Stomach (tissue), 9 donors: ENCODE measurements around the gene EXOC4. TPM values are rescaled to one million over a fixed set of nuclear protein-coding genes. Genes with fewer than 3 reads are reported as not detected.

ENCODE experiments used
- DNase-seq, 2 donors: peaks; one replicate each; pipeline versions ENCODE4 v3.0.0 to v3.0.0-alpha.2; 2013 to 2019
- H3K27ac ChIP-seq, 5 donors: fragments of 200-600 bp in 4 of 5; sonication (generic) in 4 of 5; one replicate each; pipeline ENCODE4 v1.5.1; 2013 to 2019; ENCODE audit warnings: mild to moderate bottlenecking in 1 of 5, moderate library complexity in 1 of 5
- H3K27me3 ChIP-seq, 3 donors: fragments of 200-600 bp; sonication (generic); one replicate each; pipeline ENCODE4 v1.5.1; 2017 to 2019; ENCODE audit warnings: mixed run types in 1 of 3
- H3K36me3 ChIP-seq, 4 donors: fragments of 200-600 bp; sonication (generic); 1 replicate in 3 of 4; 2 replicates in 1 of 4; pipeline ENCODE4 v1.5.1; 2016 to 2019
- H3K4me1 ChIP-seq, 4 donors: fragments of 200-600 bp; sonication (generic); one replicate each; pipeline ENCODE4 v1.5.1; 2016 to 2019
- H3K4me3 ChIP-seq, 4 donors: fragments of 200-600 bp; sonication (generic) in 3 of 4; one replicate each; pipeline ENCODE4 v1.5.1; 2016 to 2019; ENCODE audit warnings: mild to moderate bottlenecking in 1 of 4
- H3K9me3 ChIP-seq, 4 donors: fragments of 200-600 bp; sonication (generic); one replicate each; pipeline ENCODE4 v1.5.1; 2016 to 2019
- CTCF ChIP-seq, 7 experiments: fragments of 450-650 bp in 4 of 7; fragments of 200-600 bp in 3 of 7; sonication (generic) in 3 of 7; IDR thresholded peaks; one replicate each; pipeline ENCODE4 v1.5.1; 2016 to 2019; ENCODE audit warnings: antibody characterized with exemption in 7 of 7, control low read depth in 2 of 7, mild to moderate bottlenecking in 1 of 7
- EP300 ChIP-seq: sonication (generic); formaldehyde crosslinking; IDR thresholded peaks from one replicate; pipeline ENCODE4 v1.6.1; 2017; ENCODE audit warnings: antibody characterized with exemption
- POLR2A ChIP-seq, 4 donors: fragments of 450-650 bp; IDR thresholded peaks; one replicate each; pipeline ENCODE4 v1.6.1; 2016; ENCODE audit warnings: antibody characterized with exemption in 4 of 4, control low read depth in 2 of 4, mild to moderate bottlenecking in 1 of 4, moderate library complexity in 1 of 4
- POLR2AphosphoS5 ChIP-seq, 3 donors: sonication (generic); formaldehyde crosslinking; IDR thresholded peaks; one replicate each; pipeline ENCODE4 v1.6.1; 2016; ENCODE audit warnings: antibody characterized with exemption in 3 of 3
- WGBS, 5 donors: extraction: QIAGEN DNeasy Blood & Tissue Kit in 3 of 5; methylation state at CpG; one replicate each; pipeline versions ENCODE4 v1.1.5 to v1.1.7; 2013 to 2018; 5-methylcytosine and 5-hydroxymethylcytosine counted together
- intact Hi-C: fragments of 100-400 bp; cut with DNase I; formaldehyde crosslinking; loops from one replicate; pipeline ENCODE4 v1.15.1; 2023; ENCODE audit warnings: low total_unique reads
- polyA plus RNA-seq, 3 donors: library from polyadenylated mRNA; stranded (reverse); fragments of 200-250 nt; gene quantifications; one replicate each; pipeline ENCODE4 v1.2.3, GENCODE V29; 2013
- total RNA-seq, 5 donors: library from RNA; depleted of rRNA; stranded (reverse); fragments of >200 nt; gene quantifications; one replicate each; pipeline versions ENCODE4 v1.1.0 to v1.2.3, GENCODE V29; 2014 to 2016
- donor health status: healthy with polysubstance abuse.
- donor health status: Bipolar disorder and iron deficiency.
- donor health status: healthy.

Gene EXOC4
- total and polyA plus RNA-seq, 8 donors = 14.1 to 339 (median 61.1) TPM

- 95 to 99% (median 98%) methylated on average over 2 of the region's 2 CpGs for WGBS, 5 donors
- Histone ChIP-seq H3K4me1 (peaks cover 0 to 5% (median 0%) of the 10 kb centered on the region in 4 donors), H3K27ac (no peak overlapping the region), H3K4me3 (no peak overlapping the region), H3K9me3 (no peaks in the 10 kb centered on the region), H3K36me3 (peaks cover 0 to 44% (median 29%) of the 10 kb centered on the region in 4 donors), H3K27me3 (no peaks in the 10 kb centered on the region)
- DNase-seq = no peak
- intact Hi-C loops = no loop called here
- no peak for TF ChIP-seq POLR2A (IDR thresholded peaks at IDR 0.05)
- no peak for TF ChIP-seq POLR2AphosphoS5 (IDR thresholded peaks at IDR 0.05)
- TF ChIP-seq CTCF (IDR thresholded peaks at IDR 0.05) = no peak
- no peak for TF ChIP-seq EP300
Observed at GRCh38 chr7:133477791-133478190, 224.9 kb downstream of the EXOC4 start.

- H3K36me3 ChIP-seq = peaks cover 0 to 48% (median 29%) of the 10 kb centered on the region in 4 donors
- no peak for TF ChIP-seq CTCF (IDR thresholded peaks at IDR 0.05)
- no peak for TF ChIP-seq EP300
- no peak for TF ChIP-seq POLR2A (IDR thresholded peaks at IDR 0.05)
- TF ChIP-seq POLR2AphosphoS5 (IDR thresholded peaks at IDR 0.05) = no peak
- H3K4me3 ChIP-seq = no peak overlapping the region
- no peak for DNase-seq
- peaks cover 0 to 5% (median 0%) of the 10 kb centered on the region in 4 donors for H3K4me1 ChIP-seq
- H3K9me3 ChIP-seq = no peaks in the 10 kb centered on the region
- intact Hi-C loops = no loop called here
- no peaks in the 10 kb centered on the region for H3K27me3 ChIP-seq
- WGBS, 5 donors = 57 to 60% (median 60%) methylated on average over 3 of the region's 3 CpGs
- no peak overlapping the region for H3K27ac ChIP-seq
Observed at GRCh38 chr7:133478591-133479135, 225.8 kb downstream of the EXOC4 start.

GRCh38 chr7:133479456-133480065, 226.7 kb downstream of the EXOC4 start:
- H3K4me1 ChIP-seq = peaks cover 0 to 5% (median 0%) of the 10 kb centered on the region in 4 donors
- no peaks in the 10 kb centered on the region for H3K9me3 ChIP-seq
- DNase-seq = no peak
- TF ChIP-seq POLR2A (IDR thresholded peaks at IDR 0.05) = no peak
- no peak for TF ChIP-seq EP300
- no peak for TF ChIP-seq CTCF (IDR thresholded peaks at IDR 0.05)
- no peak for TF ChIP-seq POLR2AphosphoS5 (IDR thresholded peaks at IDR 0.05)
- H3K27me3 ChIP-seq = no peaks in the 10 kb centered on the region
- intact Hi-C loops = no loop called here
- peaks cover 0 to 51% (median 29%) of the 10 kb centered on the region in 4 donors for H3K36me3 ChIP-seq
- no peak overlapping the region for H3K27ac ChIP-seq
- H3K4me3 ChIP-seq = no peak overlapping the region
- WGBS, 5 donors = 92 to 96% (median 94%) methylated on average over 10 of the region's 10 CpGs

- Histone ChIP-seq H3K27ac (no peak overlapping the region), H3K36me3 (peaks cover 0 to 51% (median 29%) of the 10 kb centered on the region in 4 donors), H3K27me3 (no peaks in the 10 kb centered on the region), H3K4me1 (peaks cover 0 to 5% (median 0%) of the 10 kb centered on the region in 4 donors), H3K4me3 (no peak overlapping the region), H3K9me3 (no peaks in the 10 kb centered on the region)
- TF ChIP-seq POLR2A (IDR thresholded peaks at IDR 0.05) (no peak), EP300 (no peak), POLR2AphosphoS5 (IDR thresholded peaks at IDR 0.05) (no peak), CTCF (IDR thresholded peaks at IDR 0.05) (no peak)
- DNase-seq = no peak
- intact Hi-C loops = no loop called here
- WGBS, 5 donors = 92 to 97% (median 96%) methylated on average over 4 of the region's 4 CpGs
Observed at GRCh38 chr7:133480868-133481267, 228.0 kb downstream of the EXOC4 start.
